ENCODE measurements around the gene ZNF618.

ZNF618 gene

GRCh38 chr9:113901221-113901688, 25.1 kb downstream of the ZNF618 start:
- Histone ChIP-seq H3K9me2 (replicated peaks; ENCODE audit: control insufficient read depth, low read length) (no peaks in the 10 kb centered on the region), H3K4me1 (ENCODE audit: control insufficient read depth, low read length) (no peaks in the 10 kb centered on the region), H3F3A (ENCODE audit: control insufficient read depth, insufficient read depth) (no peaks in the 10 kb centered on the region), H3K9me3 (ENCODE audit: control insufficient read depth, insufficient read depth, low read length) (no peaks in the 10 kb centered on the region), H3K27me3 (ENCODE audit: control insufficient read depth, low read length) (peaks cover 11% of the 10 kb centered on the region), H3K4me3 (ENCODE audit: low read length) (no peak overlapping the region), H3K36me3 (ENCODE audit: control insufficient read depth, low read length) (no peaks in the 10 kb centered on the region), H3K79me2 (ENCODE audit: control insufficient read depth, low read length) (no peaks in the 10 kb centered on the region), H3K4me2 (ENCODE audit: low read length) (no peak overlapping the region), H4K20me1 (ENCODE audit: control insufficient read depth, insufficient read depth, low read depth, low read length) (no peaks in the 10 kb centered on the region), H3K27ac (ENCODE audit: low read depth, low read length) (no peak overlapping the region)
- no peak for TF ChIP-seq CTCF (IDR thresholded peaks at IDR 0.05; ENCODE audit: low read depth, low read length, poor library complexity, severe bottlenecking)
- no peak for TF ChIP-seq EZH2phosphoT487 (IDR thresholded peaks at IDR 0.05; ENCODE audit: borderline replicate concordance, low read length)

- TF ChIP-seq CTCF (IDR thresholded peaks at IDR 0.05; ENCODE audit: low read depth, low read length, poor library complexity, severe bottlenecking) (no peak), EZH2phosphoT487 (IDR thresholded peaks at IDR 0.05; ENCODE audit: borderline replicate concordance, low read length) (no peak)
- H3K27me3 ChIP-seq (ENCODE audit: control insufficient read depth, low read length) = peaks cover 11% of the 10 kb centered on the region
- H3K4me2 ChIP-seq (ENCODE audit: low read length) = no peak overlapping the region
- no peaks in the 10 kb centered on the region for H3F3A ChIP-seq (ENCODE audit: control insufficient read depth, insufficient read depth)
- no peaks in the 10 kb centered on the region for H3K36me3 ChIP-seq (ENCODE audit: control insufficient read depth, low read length)
- no peak overlapping the region for H3K4me3 ChIP-seq (ENCODE audit: low read length)
- H3K4me1 ChIP-seq (ENCODE audit: control insufficient read depth, low read length) = no peaks in the 10 kb centered on the region
- H3K9me3 ChIP-seq (ENCODE audit: control insufficient read depth, insufficient read depth, low read length) = no peaks in the 10 kb centered on the region
- H3K9me2 ChIP-seq (replicated peaks; ENCODE audit: control insufficient read depth, low read length) = no peaks in the 10 kb centered on the region
- H4K20me1 ChIP-seq (ENCODE audit: control insufficient read depth, insufficient read depth, low read depth, low read length) = no peaks in the 10 kb centered on the region
- H3K27ac ChIP-seq (ENCODE audit: low read depth, low read length) = no peak overlapping the region
- H3K79me2 ChIP-seq (ENCODE audit: control insufficient read depth, low read length) = no peaks in the 10 kb centered on the region
These were observed 27.5 kb downstream of the ZNF618 start for GRCh38 chr9:113903514-113904077.

GRCh38 chr9:113906411-113907110, 30.5 kb downstream of the ZNF618 start:
- H3K27me3 ChIP-seq (ENCODE audit: control insufficient read depth, low read length) = peaks cover 11% of the 10 kb centered on the region
- H3K4me1 ChIP-seq (ENCODE audit: control insufficient read depth, low read length) = no peaks in the 10 kb centered on the region
- no peaks in the 10 kb centered on the region for H3K9me3 ChIP-seq (ENCODE audit: control insufficient read depth, insufficient read depth, low read length)
- H4K20me1 ChIP-seq (ENCODE audit: control insufficient read depth, insufficient read depth, low read depth, low read length) = no peaks in the 10 kb centered on the region
- no peak overlapping the region for H3K27ac ChIP-seq (ENCODE audit: low read depth, low read length)
- no peaks in the 10 kb centered on the region for H3K79me2 ChIP-seq (ENCODE audit: control insufficient read depth, low read length)
- no peak overlapping the region for H3K4me3 ChIP-seq (ENCODE audit: low read length)
- no peak for TF ChIP-seq CTCF (IDR thresholded peaks at IDR 0.05; ENCODE audit: low read depth, low read length, poor library complexity, severe bottlenecking)
- no peak for TF ChIP-seq EZH2phosphoT487 (IDR thresholded peaks at IDR 0.05; ENCODE audit: borderline replicate concordance, low read length)
- H3K9me2 ChIP-seq (replicated peaks; ENCODE audit: control insufficient read depth, low read length) = no peaks in the 10 kb centered on the region
- no peaks in the 10 kb centered on the region for H3F3A ChIP-seq (ENCODE audit: control insufficient read depth, insufficient read depth)
- H3K4me2 ChIP-seq (ENCODE audit: low read length) = no peak overlapping the region
- no peaks in the 10 kb centered on the region for H3K36me3 ChIP-seq (ENCODE audit: control insufficient read depth, low read length)
